Measurements from ENCODE around the gene CBX8. TPM values are rescaled to one million over a fixed set of nuclear protein-coding genes. Genes with fewer than 3 reads are reported as not detected.

CBX8 gene
- total RNA-seq, 1 donor from 2014 or later = 6.1 TPM

DNA sequence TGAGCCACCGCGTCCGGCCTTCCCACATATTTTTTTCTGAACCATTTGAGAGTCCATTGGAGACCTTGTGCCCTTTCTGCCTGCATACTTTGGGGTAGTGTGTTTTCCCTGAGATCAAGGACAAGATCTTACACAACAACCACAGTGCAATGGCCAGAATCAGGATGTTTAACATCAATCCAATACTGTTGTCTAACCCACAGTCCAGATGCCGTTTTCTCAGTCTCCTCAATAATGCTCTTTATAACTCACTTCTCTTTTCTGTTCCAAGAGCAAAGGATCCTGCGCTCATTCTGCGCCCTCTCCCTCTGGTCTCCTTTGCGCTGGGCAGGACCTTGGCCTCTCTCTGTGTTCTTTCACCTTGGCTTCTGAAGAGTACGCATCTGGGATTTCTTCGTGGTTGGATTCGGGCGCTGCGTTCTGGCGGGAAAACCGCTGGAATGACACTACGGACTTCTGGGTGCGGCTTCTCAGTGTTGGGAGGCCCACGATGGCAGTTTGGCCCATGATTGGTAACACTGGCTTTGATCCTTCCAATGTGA is 25.8 kb upstream of the CBX8 start:
- H3K36me3 Mint-ChIP-seq (ENCODE audit: low read depth) = no peaks in the 10 kb centered on the region
- peaks cover 8% of the 10 kb centered on the region for H3K27me3 Mint-ChIP-seq (ENCODE audit: low read depth)
- TF ChIP-seq, protein P1, sequence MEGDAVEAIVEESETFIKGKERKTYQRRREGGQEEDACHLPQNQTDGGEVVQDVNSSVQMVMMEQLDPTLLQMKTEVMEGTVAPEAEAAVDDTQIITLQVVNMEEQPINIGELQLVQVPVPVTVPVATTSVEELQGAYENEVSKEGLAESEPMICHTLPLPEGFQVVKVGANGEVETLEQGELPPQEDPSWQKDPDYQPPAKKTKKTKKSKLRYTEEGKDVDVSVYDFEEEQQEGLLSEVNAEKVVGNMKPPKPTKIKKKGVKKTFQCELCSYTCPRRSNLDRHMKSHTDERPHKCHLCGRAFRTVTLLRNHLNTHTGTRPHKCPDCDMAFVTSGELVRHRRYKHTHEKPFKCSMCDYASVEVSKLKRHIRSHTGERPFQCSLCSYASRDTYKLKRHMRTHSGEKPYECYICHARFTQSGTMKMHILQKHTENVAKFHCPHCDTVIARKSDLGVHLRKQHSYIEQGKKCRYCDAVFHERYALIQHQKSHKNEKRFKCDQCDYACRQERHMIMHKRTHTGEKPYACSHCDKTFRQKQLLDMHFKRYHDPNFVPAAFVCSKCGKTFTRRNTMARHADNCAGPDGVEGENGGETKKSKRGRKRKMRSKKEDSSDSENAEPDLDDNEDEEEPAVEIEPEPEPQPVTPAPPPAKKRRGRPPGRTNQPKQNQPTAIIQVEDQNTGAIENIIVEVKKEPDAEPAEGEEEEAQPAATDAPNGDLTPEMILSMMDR (IDR thresholded peaks at IDR 0.05) = no peak

DNA sequence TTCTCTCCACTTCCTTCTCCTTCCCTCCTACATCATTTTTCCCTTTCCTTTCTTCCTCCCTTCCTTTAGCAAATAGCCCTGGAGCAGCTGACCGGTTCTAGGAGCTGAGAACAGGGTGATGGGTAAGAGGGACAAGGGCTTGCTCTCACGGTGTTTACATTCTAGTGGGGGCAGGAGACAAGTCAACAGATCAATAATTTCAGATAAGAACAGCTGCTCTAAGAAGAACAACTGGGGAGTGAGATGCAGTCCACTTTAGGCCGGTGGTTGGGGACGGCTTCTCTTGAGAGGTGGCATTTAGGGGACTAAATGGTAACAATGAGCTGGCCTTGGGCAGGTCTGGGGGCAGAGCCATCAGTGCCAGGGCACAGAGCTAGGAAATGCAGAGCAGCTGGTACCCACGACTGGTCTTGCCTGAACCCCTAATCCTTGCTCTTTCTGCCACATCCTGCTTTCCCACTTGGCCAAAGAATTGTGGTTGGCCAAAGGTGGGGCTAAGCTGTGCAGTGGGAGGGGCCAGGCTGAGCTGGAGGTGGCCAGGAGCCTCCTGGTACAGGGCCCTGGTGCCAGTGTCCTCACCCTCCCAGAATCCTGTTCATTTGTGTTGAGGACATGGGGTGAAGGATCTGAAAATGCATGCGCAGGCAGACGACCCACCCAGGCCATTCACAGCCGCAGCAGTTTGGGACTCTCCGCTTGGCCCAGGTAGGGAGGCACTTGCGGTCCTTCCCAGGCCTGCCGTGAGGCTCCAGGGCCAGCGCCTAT is 24.6 kb upstream of the CBX8 start:
- H3K4me3 Mint-ChIP-seq (ENCODE audit: unreplicated experiment) = no peak overlapping the region
- H3K4me1 Mint-ChIP-seq (ENCODE audit: low read depth) = no peaks in the 10 kb centered on the region
- H3K36me3 Mint-ChIP-seq (ENCODE audit: low read depth) = no peaks in the 10 kb centered on the region
- H3K9me3 Mint-ChIP-seq (ENCODE audit: low read depth) = no peaks in the 10 kb centered on the region
- H3K27ac Mint-ChIP-seq (ENCODE audit: unreplicated experiment) = no peak overlapping the region
- TF ChIP-seq, protein P1 (IDR thresholded peaks at IDR 0.05) = no peak
- no peak for DNase-seq (ENCODE audit: low spot score)
- peaks cover 13% of the 10 kb centered on the region for H3K27me3 Mint-ChIP-seq (ENCODE audit: low read depth)

More for the DNA sequence above, 25.8 kb upstream of the CBX8 start:
- Mint-ChIP-seq H3K4me3 (ENCODE audit: unreplicated experiment) (no peak overlapping the region), H3K4me1 (ENCODE audit: low read depth) (no peaks in the 10 kb centered on the region), H3K9me3 (ENCODE audit: low read depth) (no peaks in the 10 kb centered on the region), H3K27ac (ENCODE audit: unreplicated experiment) (no peak overlapping the region)
- no peak for DNase-seq (ENCODE audit: low spot score)

DNA sequence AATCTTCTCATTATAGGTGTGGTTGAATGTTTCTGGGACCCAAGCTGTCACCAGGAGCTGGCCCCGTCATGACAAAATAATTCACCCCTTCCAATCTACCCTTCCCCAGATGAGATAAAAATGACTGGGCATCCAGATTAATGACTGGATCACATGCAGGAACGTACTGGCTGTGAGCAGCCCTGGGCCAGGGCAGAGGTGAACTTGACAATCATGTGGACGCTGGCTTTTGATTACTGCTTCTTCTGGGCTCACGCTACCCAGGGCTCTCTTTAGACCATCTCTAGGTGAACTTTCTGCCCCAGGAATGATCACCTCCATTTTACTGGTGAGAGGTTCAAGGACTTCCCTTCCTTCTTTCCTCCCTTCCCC is 24.1 kb upstream of the CBX8 start:
- no peaks in the 10 kb centered on the region for H3K9me3 Mint-ChIP-seq (ENCODE audit: low read depth)
- peaks cover 2% of the 10 kb centered on the region for H3K4me1 Mint-ChIP-seq (ENCODE audit: low read depth)
- H3K27me3 Mint-ChIP-seq (ENCODE audit: low read depth) = peaks cover 18% of the 10 kb centered on the region
- no peaks in the 10 kb centered on the region for H3K36me3 Mint-ChIP-seq (ENCODE audit: low read depth)
- no peak overlapping the region for H3K4me3 Mint-ChIP-seq (ENCODE audit: unreplicated experiment)
- H3K27ac Mint-ChIP-seq (ENCODE audit: unreplicated experiment) = no peak overlapping the region
- no peak for DNase-seq (ENCODE audit: low spot score)
- TF ChIP-seq, protein P1 (IDR thresholded peaks at IDR 0.05) = no peak

DNA sequence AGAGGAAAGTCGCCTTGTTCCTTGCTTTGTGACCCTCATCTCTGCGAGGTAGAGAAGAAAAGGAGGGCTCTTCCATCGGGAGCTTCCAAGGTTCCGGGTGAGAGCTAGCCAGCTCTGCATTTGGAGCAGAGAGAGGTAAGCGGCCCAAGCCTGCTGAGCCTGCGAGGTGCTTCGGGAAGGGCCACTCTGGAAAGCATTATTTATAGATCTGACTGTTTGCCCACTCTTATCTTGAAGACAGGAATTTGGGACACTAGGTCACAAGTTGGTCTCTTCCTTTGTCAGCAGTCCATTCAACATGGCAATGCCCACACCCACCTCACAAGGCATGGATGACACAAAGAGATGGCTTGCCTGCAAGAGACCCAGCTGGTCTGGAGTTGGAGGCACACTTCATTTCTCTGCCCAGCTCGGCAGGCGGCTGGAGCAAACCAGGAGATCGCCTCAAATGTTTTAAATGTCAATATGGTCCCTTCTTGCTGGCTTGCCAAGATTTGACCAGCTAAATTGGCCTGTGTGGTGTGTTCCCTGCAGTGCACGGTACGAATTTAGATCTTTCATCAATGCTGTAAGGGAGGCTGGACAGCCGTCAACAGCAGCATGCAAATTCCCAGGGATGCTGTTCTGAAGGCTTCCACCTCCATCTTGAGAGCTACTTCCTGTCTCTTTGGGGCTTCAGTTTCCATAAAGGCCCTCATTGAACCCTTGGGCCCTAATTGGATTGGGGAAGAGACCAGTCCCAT is 22.8 kb upstream of the CBX8 start:
- DNase-seq (ENCODE audit: low spot score) = no peak
- peaks cover 3% of the 10 kb centered on the region for H3K4me1 Mint-ChIP-seq (ENCODE audit: low read depth)
- no peak overlapping the region for H3K4me3 Mint-ChIP-seq (ENCODE audit: unreplicated experiment)
- H3K36me3 Mint-ChIP-seq (ENCODE audit: low read depth) = no peaks in the 10 kb centered on the region
- TF ChIP-seq, protein P1 (IDR thresholded peaks at IDR 0.05) = no peak
- H3K27me3 Mint-ChIP-seq (ENCODE audit: low read depth) = peaks cover 19% of the 10 kb centered on the region
- no peak overlapping the region for H3K27ac Mint-ChIP-seq (ENCODE audit: unreplicated experiment)
- no peaks in the 10 kb centered on the region for H3K9me3 Mint-ChIP-seq (ENCODE audit: low read depth)

DNA sequence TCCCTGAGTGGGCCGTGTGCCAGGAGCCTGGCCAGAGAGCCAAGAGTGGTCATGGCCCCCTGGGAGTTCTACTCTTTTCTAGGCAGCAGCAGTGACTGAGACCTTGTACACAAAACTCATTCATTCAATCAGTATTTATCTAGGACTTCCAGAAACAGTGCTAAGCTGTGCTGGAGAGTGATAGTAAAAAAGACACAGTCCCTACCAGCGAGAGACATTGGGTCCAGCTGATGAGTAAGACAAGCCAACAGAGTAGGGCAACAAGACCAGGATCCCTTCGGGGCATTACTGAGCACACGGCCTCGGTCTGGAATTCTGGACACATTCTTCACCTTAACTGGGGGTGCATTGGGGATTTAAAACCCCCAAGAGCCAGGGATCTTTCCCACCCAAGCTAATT is 22.2 kb upstream of the CBX8 start:
- TF ChIP-seq, protein P1 (IDR thresholded peaks at IDR 0.05) = no peak
- peaks cover 9% of the 10 kb centered on the region for H3K4me1 Mint-ChIP-seq (ENCODE audit: low read depth)
- H3K27me3 Mint-ChIP-seq (ENCODE audit: low read depth) = peaks cover 22% of the 10 kb centered on the region
- no peaks in the 10 kb centered on the region for H3K36me3 Mint-ChIP-seq (ENCODE audit: low read depth)
- DNase-seq (ENCODE audit: low spot score) = no peak
- H3K4me3 Mint-ChIP-seq (ENCODE audit: unreplicated experiment) = no peak overlapping the region
- H3K27ac Mint-ChIP-seq (ENCODE audit: unreplicated experiment) = no peak overlapping the region
- H3K9me3 Mint-ChIP-seq (ENCODE audit: low read depth) = no peaks in the 10 kb centered on the region
